Smooth muscle cell (in vitro differentiated cells): ENCODE data around the gene JAKMIP2. TPM values are rescaled to one million over a fixed set of nuclear protein-coding genes. Genes with fewer than 3 reads are reported as not detected.
"Not testable (repeated sequence)": the region's sequence is repeated elsewhere in the genome, so short reads cannot be mapped to it uniquely, and the experiment has no call there.

Source experiments
- DNase-seq: peaks from one replicate; lab custom pipeline; 2025; ENCODE audit not compliant: unreplicated experiment; lab: John Stamatoyannopoulos, UW
- H2AFZ ChIP-seq: fragments of 200-600 bp; sonication (generic); 2 replicates; pipeline ENCODE4 v1.6.0; 2016; ENCODE audit warnings: antibody characterized with exemption, low read depth, mild to moderate bottlenecking
- H3F3A ChIP-seq: fragments of 200-600 bp; sonication (generic); 2 replicates; pipeline ENCODE4 v1.6.0; 2017; ENCODE audit warnings: antibody characterized with exemption, low read depth
- H3K27ac ChIP-seq: fragments of 200-600 bp; sonication (generic); 2 replicates; pipeline ENCODE4 v1.5.1; 2016; ENCODE audit warnings: low read depth, mild to moderate bottlenecking
- H3K27me3 ChIP-seq: fragments of 200-600 bp; sonication (generic); 2 replicates; pipeline ENCODE4 v1.6.1; 2016; ENCODE audit warnings: low read depth, mild to moderate bottlenecking
- H3K36me3 ChIP-seq: fragments of 200-600 bp; sonication (generic); 2 replicates; pipeline ENCODE4 v1.5.1; 2016; ENCODE audit warnings: low read depth
- H3K4me1 ChIP-seq: fragments of 200-600 bp; sonication (generic); 2 replicates; pipeline ENCODE4 v1.5.1; 2016; ENCODE audit warnings: low read depth
- H3K4me2 ChIP-seq: fragments of 200-600 bp; sonication (generic); 2 replicates; pipeline ENCODE4 v1.6.0; 2016; ENCODE audit warnings: mild to moderate bottlenecking
- H3K4me3 ChIP-seq: fragments of 200-600 bp; sonication (generic); 2 replicates; pipeline ENCODE4 v1.5.1; 2016; ENCODE audit warnings: mild to moderate bottlenecking
- H3K79me2 ChIP-seq: fragments of 200-600 bp; sonication (generic); 2 replicates; pipeline ENCODE4 v1.6.0; 2016; ENCODE audit warnings: low read depth, mild to moderate bottlenecking
- H3K9ac ChIP-seq: fragments of 200-600 bp; sonication (generic); 2 replicates; pipeline ENCODE4 v1.6.0; 2016; ENCODE audit warnings: low read depth
- H3K9me3 ChIP-seq: fragments of 200-600 bp; sonication (generic); replicated peaks from 2 replicates; pipeline ENCODE4 v1.5.1; 2016; ENCODE audit warnings: low read depth
- H4K20me1 ChIP-seq: fragments of 200-600 bp; sonication (generic); 2 replicates; pipeline ENCODE4 v1.6.0; 2016; ENCODE audit warnings: low read depth
- WGBS: methylation state at CpG from one replicate; pipeline ENCODE4 v1.1.7; 2016; ENCODE audit warnings: low lambda C conversion rate; 5-methylcytosine and 5-hydroxymethylcytosine counted together
- polyA plus RNA-seq: library from polyadenylated mRNA; unstranded; fragments of >200 nt; fragmentation: Nextera tagmentation; extraction: Ambion mirVana; gene quantifications from 2 replicates; pipeline ENCODE4 v1.2.1, GENCODE V29; 2016
- total RNA-seq: library from RNA; depleted of rRNA; stranded (reverse); fragments of >200 nt; gene quantifications from 2 replicates; pipeline ENCODE4 v1.2.3, GENCODE V29; 2014
- TF ChIP-seq, protein P1 (sequence below): fragments of 200-600 bp; sonication (generic); IDR thresholded peaks from 2 replicates; pipeline ENCODE4 v1.5.1; 2017; ENCODE audit warnings: borderline replicate concordance, mild to moderate bottlenecking, antibody characterized with exemption; ENCODE audit not compliant: insufficient read depth, poor library complexity, severe bottlenecking

Gene JAKMIP2
- total and polyA plus RNA-seq, 2 experiments from 2014 or later: 2.9 to 7.6 TPM

DNA sequence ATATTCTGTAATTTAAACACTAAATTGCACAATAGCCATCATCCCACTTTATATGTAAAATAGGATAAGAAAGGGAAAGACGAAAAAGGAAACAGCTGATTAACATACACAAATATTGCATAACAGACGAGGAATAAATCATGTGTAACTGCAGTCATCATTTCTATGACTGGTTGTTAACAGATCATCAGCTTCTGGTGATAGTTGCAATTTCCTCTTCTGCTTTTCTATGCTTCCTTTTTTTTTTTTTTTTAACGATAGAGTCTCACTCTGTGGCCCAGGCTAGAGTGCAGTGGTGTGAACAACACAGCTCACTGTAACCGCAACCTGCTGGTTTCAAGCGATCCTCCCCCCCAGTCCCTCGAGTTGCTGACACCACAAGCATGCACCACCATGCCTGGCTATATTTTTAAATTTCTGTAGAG is 22.5 kb upstream of the JAKMIP2 start:
- no peaks in the 10 kb centered on the region for H3K9me3 ChIP-seq
- H3K27me3 ChIP-seq: peaks cover 14% of the 10 kb centered on the region
- no peak overlapping the region for H3K27ac ChIP-seq
- no peak overlapping the region for H2AFZ ChIP-seq
- H3K4me1 ChIP-seq: no peaks in the 10 kb centered on the region
- H4K20me1 ChIP-seq: no peaks in the 10 kb centered on the region
- H3K4me3 ChIP-seq: no peak overlapping the region
- H3K4me2 ChIP-seq: no peak overlapping the region
- no peaks in the 10 kb centered on the region for H3F3A ChIP-seq
- H3K9ac ChIP-seq: no peak overlapping the region
- whole genome bisulfite sequencing: 68% methylated on average over 6 of the region's 6 CpGs
- DNase-seq: no peak
- H3K79me2 ChIP-seq: no peaks in the 10 kb centered on the region
- TF ChIP-seq, protein P1, sequence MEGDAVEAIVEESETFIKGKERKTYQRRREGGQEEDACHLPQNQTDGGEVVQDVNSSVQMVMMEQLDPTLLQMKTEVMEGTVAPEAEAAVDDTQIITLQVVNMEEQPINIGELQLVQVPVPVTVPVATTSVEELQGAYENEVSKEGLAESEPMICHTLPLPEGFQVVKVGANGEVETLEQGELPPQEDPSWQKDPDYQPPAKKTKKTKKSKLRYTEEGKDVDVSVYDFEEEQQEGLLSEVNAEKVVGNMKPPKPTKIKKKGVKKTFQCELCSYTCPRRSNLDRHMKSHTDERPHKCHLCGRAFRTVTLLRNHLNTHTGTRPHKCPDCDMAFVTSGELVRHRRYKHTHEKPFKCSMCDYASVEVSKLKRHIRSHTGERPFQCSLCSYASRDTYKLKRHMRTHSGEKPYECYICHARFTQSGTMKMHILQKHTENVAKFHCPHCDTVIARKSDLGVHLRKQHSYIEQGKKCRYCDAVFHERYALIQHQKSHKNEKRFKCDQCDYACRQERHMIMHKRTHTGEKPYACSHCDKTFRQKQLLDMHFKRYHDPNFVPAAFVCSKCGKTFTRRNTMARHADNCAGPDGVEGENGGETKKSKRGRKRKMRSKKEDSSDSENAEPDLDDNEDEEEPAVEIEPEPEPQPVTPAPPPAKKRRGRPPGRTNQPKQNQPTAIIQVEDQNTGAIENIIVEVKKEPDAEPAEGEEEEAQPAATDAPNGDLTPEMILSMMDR: no peak
- H3K36me3 ChIP-seq: no peaks in the 10 kb centered on the region

- Histone ChIP-seq H3K4me2 (no peak overlapping the region), H3K79me2 (no peaks in the 10 kb centered on the region), H3K27me3 (peaks cover 16% of the 10 kb centered on the region), H3F3A (no peaks in the 10 kb centered on the region), H3K27ac (no peak overlapping the region), H4K20me1 (no peaks in the 10 kb centered on the region), H3K4me1 (no peaks in the 10 kb centered on the region), H3K4me3 (no peak overlapping the region), H3K9ac (no peak overlapping the region), H3K36me3 (no peaks in the 10 kb centered on the region), H3K9me3 (no peaks in the 10 kb centered on the region), H2AFZ (no peak overlapping the region)
- 87% methylated on average over 3 of the region's 3 CpGs for WGBS
- no peak for DNase-seq
- TF ChIP-seq, protein P1: no peak
Measured at GRCh38 chr5:147804334-147804733, 21.8 kb upstream of the JAKMIP2 start.

- H2AFZ ChIP-seq: no peak overlapping the region
- no peak overlapping the region for H3K4me2 ChIP-seq
- H3F3A ChIP-seq: no peaks in the 10 kb centered on the region
- H4K20me1 ChIP-seq: no peaks in the 10 kb centered on the region
- H3K27me3 ChIP-seq: peaks cover 16% of the 10 kb centered on the region
- H3K36me3 ChIP-seq: no peaks in the 10 kb centered on the region
- 82% methylated on average over 1 of the region's 1 CpG for WGBS
- no peaks in the 10 kb centered on the region for H3K4me1 ChIP-seq
- no peaks in the 10 kb centered on the region for H3K79me2 ChIP-seq
- no peaks in the 10 kb centered on the region for H3K9me3 ChIP-seq
- H3K9ac ChIP-seq: no peak overlapping the region
- TF ChIP-seq, protein P1: no peak
- no peak overlapping the region for H3K4me3 ChIP-seq
- no peak overlapping the region for H3K27ac ChIP-seq
- DNase-seq: no peak
Measured at GRCh38 chr5:147803926-147804325, 21.4 kb upstream of the JAKMIP2 start.

DNA sequence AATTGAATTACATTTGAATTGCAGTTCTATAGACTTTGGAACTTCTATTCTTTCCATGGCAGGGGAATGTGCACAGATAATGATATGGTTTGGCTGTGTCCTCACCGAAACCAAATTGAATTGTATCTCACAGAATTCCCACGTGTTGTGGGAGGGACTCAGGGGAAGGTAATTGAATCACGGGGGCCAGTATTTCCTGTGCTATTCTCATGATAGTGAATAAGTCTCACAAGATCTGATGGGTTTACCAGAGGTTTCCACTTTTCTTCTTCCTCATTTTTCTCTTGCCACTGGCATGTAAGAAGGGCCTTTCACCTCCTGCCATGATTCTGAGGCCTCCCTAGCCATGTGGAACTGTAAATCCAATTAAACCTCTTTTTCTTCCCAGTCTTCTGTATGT is 20.6 kb upstream of the JAKMIP2 start:
- H2AFZ ChIP-seq, H3K79me2 ChIP-seq, H3K36me3 ChIP-seq, H3K4me2 ChIP-seq, H4K20me1 ChIP-seq, H3K9me3 ChIP-seq, H3K9ac ChIP-seq, H3F3A ChIP-seq, H3K27ac ChIP-seq, H3K4me3 ChIP-seq, DNase-seq, H3K4me1 ChIP-seq: not testable (repeated sequence)
- H3K27me3 ChIP-seq: peaks cover 21% of the 10 kb centered on the region
- 74% methylated on average over 3 of the region's 3 CpGs for WGBS
